ENCODE measurements around the gene UHRF1. TPM values are rescaled to one million over a fixed set of nuclear protein-coding genes. Genes with fewer than 3 reads are reported as not detected.

The UHRF1 gene
- total and polyA plus RNA-seq, 2 of the 4 experiments (the other 2 are of a cell fraction) = 47.4 to 57.4 TPM

- DNase-seq (peak; percentile 18), ATAC-seq (ENCODE audit: low read depth) (no peak)
- peaks cover 1% of the 10 kb centered on the region; the same call in 1 of the 2 replicates for H3K36me3 ChIP-seq (ENCODE audit: control insufficient read depth, insufficient read depth, low read length)
- in situ Hi-C loops (cut with MboI; ENCODE audit: low sequenced_read_pairs) = loop anchor here (5.0 kb wide), 2 partner anchors 42 to 107 kb away; no protein-coding TSS in a partner anchor
- H3K27me3 ChIP-seq (ENCODE audit: control insufficient read depth, insufficient read depth, low read length) = no peaks in the 10 kb centered on the region
- H3K9me3 ChIP-seq (ENCODE audit: control insufficient read depth, insufficient read depth, low read length) = no peaks in the 10 kb centered on the region
- peak overlapping the region; percentile 94 for H4K91ac ChIP-seq (ENCODE audit: insufficient read depth, low read depth, low read length)
- ChIA-PET CTCF (interaction anchor here (4.6 kb wide), 1 partner anchor 104 kb away, joined by 30 read pairs; no protein-coding TSS in a partner anchor), POLR2A (ENCODE audit: unreplicated experiment) (no interaction called here)
- peak overlapping the region; percentile 82; the same call in 2 of the 3 replicates for H2BK15ac ChIP-seq (ENCODE audit: low read depth, low read length)
- no TSS peak for BruUV-seq (replicated peaks)
- WGBS, 2 experiments (ENCODE audit: extremely low coverage in 2 of 2, insufficient read length in 1 of 2) = 84% methylated on average over 12 of the region's 24 CpGs; no CpG with 5 or more reads in 1 of the 2 experiments
- intact Hi-C loops (cut with micrococcal nuclease) = no loop called here
- H3K79me1 ChIP-seq (ENCODE audit: low read depth in 1 of 2, low read length in 2 of 2) = peaks cover 0 to 71% of the 10 kb centered on the region in 2 experiments; a peak in 2 of 4 replicates
- no peak overlapping the region for H3K9ac ChIP-seq (ENCODE audit: low read depth, low read length)
- peak overlapping the region; percentile 67 for H3K27ac ChIP-seq (ENCODE audit: insufficient read depth, low read length)
- peak overlapping the region; percentile 86 for H2AFZ ChIP-seq (replicated peaks; ENCODE audit: low read length, poor library complexity)
- dilution Hi-C loops (cut with HindIII; ENCODE audit: low sequenced_read_pairs, unreplicated experiment) = no loop called here
- H2AK5ac ChIP-seq (ENCODE audit: low read depth, low read length) = peak overlapping the region; percentile 69; the same call in 1 of the 2 replicates
- H3K9me1 ChIP-seq (ENCODE audit: insufficient read depth, low read length) = peaks cover 9% of the 10 kb centered on the region
- H3K14ac ChIP-seq (replicated peaks; ENCODE audit: low read depth, low read length) = peak overlapping the region; percentile 12; the same call in 1 of the 2 replicates
- peaks cover 38% of the 10 kb centered on the region for H3K4me1 ChIP-seq (ENCODE audit: control insufficient read depth, insufficient read depth, low read length)
- no peak overlapping the region; the same call in 1 of the 2 replicates for H3K56ac ChIP-seq (ENCODE audit: extremely low read depth, insufficient read depth, low read length)
- H3K4me3 ChIP-seq (ENCODE audit: insufficient read depth, low read depth, low read length) = no peak overlapping the region
- peak overlapping the region; percentile 96 for H2BK5ac ChIP-seq (ENCODE audit: low read depth, low read length, poor library complexity, severe bottlenecking)
- peak overlapping the region; percentile 91 for H2BK120ac ChIP-seq (ENCODE audit: low read depth, low read length)
- peak overlapping the region; percentile 89 for H2AK9ac ChIP-seq (replicated peaks; ENCODE audit: low read depth, low read length, poor library complexity)
- TF ChIP-seq SMC3 (IDR thresholded peaks at IDR 0.05; ENCODE audit: low read depth, low read length) (no peak), RAD21 (IDR thresholded peaks at IDR 0.05; ENCODE audit: low read length) (no peak), RFX5 (IDR thresholded peaks at IDR 0.05; ENCODE audit: low read depth, low read length) (no peak), BHLHE40 (IDR thresholded peaks at IDR 0.05; ENCODE audit: low read depth, low read length) (no peak), NFE2L2 (IDR thresholded peaks at IDR 0.05; ENCODE audit: low read depth, low read length) (no peak), CHD1 (IDR thresholded peaks at IDR 0.05; ENCODE audit: low read depth, low read length) (no peak)
- TF ChIP-seq, protein P1, sequence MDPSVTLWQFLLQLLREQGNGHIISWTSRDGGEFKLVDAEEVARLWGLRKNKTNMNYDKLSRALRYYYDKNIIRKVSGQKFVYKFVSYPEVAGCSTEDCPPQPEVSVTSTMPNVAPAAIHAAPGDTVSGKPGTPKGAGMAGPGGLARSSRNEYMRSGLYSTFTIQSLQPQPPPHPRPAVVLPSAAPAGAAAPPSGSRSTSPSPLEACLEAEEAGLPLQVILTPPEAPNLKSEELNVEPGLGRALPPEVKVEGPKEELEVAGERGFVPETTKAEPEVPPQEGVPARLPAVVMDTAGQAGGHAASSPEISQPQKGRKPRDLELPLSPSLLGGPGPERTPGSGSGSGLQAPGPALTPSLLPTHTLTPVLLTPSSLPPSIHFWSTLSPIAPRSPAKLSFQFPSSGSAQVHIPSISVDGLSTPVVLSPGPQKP (IDR thresholded peaks at IDR 0.05; ENCODE audit: borderline replicate concordance, low read depth, low read length) = no peak
- TF ChIP-seq, protein P2, sequence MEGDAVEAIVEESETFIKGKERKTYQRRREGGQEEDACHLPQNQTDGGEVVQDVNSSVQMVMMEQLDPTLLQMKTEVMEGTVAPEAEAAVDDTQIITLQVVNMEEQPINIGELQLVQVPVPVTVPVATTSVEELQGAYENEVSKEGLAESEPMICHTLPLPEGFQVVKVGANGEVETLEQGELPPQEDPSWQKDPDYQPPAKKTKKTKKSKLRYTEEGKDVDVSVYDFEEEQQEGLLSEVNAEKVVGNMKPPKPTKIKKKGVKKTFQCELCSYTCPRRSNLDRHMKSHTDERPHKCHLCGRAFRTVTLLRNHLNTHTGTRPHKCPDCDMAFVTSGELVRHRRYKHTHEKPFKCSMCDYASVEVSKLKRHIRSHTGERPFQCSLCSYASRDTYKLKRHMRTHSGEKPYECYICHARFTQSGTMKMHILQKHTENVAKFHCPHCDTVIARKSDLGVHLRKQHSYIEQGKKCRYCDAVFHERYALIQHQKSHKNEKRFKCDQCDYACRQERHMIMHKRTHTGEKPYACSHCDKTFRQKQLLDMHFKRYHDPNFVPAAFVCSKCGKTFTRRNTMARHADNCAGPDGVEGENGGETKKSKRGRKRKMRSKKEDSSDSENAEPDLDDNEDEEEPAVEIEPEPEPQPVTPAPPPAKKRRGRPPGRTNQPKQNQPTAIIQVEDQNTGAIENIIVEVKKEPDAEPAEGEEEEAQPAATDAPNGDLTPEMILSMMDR (conservative IDR thresholded peaks at IDR 0.05; ENCODE audit: low read depth, low read length) = no peak
- peak overlapping the region; percentile 62 for H4K5ac ChIP-seq (ENCODE audit: low read depth, low read length)
- peak overlapping the region; percentile 36 to 86; a peak in 3 of 4 replicates for H4K8ac ChIP-seq (ENCODE audit: low read depth in 2 of 2, low read length in 2 of 2)
- H4K20me1 ChIP-seq (ENCODE audit: insufficient read depth, low read length) = peaks cover 43% of the 10 kb centered on the region
- no peak overlapping the region for H3K4me2 ChIP-seq (ENCODE audit: low read depth, low read length)
- peak overlapping the region; percentile 55 for H3K18ac ChIP-seq (ENCODE audit: low read depth, low read length)
- H3K23ac ChIP-seq (ENCODE audit: low read depth, low read length) = peak overlapping the region; percentile 25
- H3K4ac ChIP-seq (ENCODE audit: low read depth, low read length) = peak overlapping the region; percentile 92
- H2BK20ac ChIP-seq (ENCODE audit: low read depth, low read length) = peak overlapping the region; percentile 85
Measured at GRCh38 chr19:4913996-4914735, 4.9 kb downstream of the UHRF1 start.
